H9 (cell line): ENCODE data around the gene LRRC8A. TPM values are rescaled to one million over a fixed set of nuclear protein-coding genes. Genes with fewer than 3 reads are reported as not detected.

ENCODE experiments used
- DNase-seq: peaks from one replicate; pipeline ENCODE4 v3.0.0-alpha.2; 2017
- H2AFZ ChIP-seq: one replicate; pipeline ENCODE4 v1.6.1; 2013; ENCODE audit warnings: mild to moderate bottlenecking, low read length, control low read depth, moderate library complexity
- H2AK5ac ChIP-seq: 2 replicates; pipeline ENCODE4 v1.6.1; 2013; ENCODE audit warnings: low read length, control low read depth, mixed read lengths; ENCODE audit not compliant: insufficient read length
- H2BK120ac ChIP-seq: one replicate; pipeline ENCODE4 v1.6.1; 2013; ENCODE audit warnings: low read depth, mild to moderate bottlenecking, low read length, control low read depth, inconsistent platforms; ENCODE audit not compliant: poor library complexity, severe bottlenecking
- H2BK12ac ChIP-seq: 2 replicates; pipeline ENCODE4 v1.6.1; 2013; ENCODE audit warnings: low read length, control low read depth, mixed read lengths, low read depth; ENCODE audit not compliant: insufficient read length
- H2BK15ac ChIP-seq: 2 replicates; pipeline ENCODE4 v1.6.1; 2013; ENCODE audit warnings: low read depth, low read length, control low read depth
- H2BK20ac ChIP-seq: one replicate; pipeline ENCODE4 v1.6.1; 2013; ENCODE audit warnings: low read depth, mild to moderate bottlenecking, low read length, control low read depth, inconsistent platforms; ENCODE audit not compliant: poor library complexity, severe bottlenecking
- H2BK5ac ChIP-seq: 2 replicates; pipeline ENCODE4 v1.6.1; 2013; ENCODE audit warnings: low read length, control low read depth, mixed read lengths; ENCODE audit not compliant: insufficient read length
- H3K14ac ChIP-seq: 2 replicates; pipeline ENCODE4 v1.6.1; 2013; ENCODE audit warnings: low read length, control low read depth; ENCODE audit not compliant: insufficient read depth
- H3K18ac ChIP-seq: 2 replicates; pipeline ENCODE4 v1.6.1; 2013; ENCODE audit warnings: low read depth, mild to moderate bottlenecking, mixed read lengths, low read length, control low read depth; ENCODE audit not compliant: insufficient read length
- H3K23ac ChIP-seq: 2 replicates; pipeline ENCODE4 v1.6.1; 2013; ENCODE audit warnings: low read length, control low read depth, mixed read lengths, low read depth; ENCODE audit not compliant: insufficient read length
- H3K23me2 ChIP-seq: 2 replicates; pipeline ENCODE4 v1.6.1; 2013; ENCODE audit warnings: low read depth, mild to moderate bottlenecking, mixed read lengths, low read length, control low read depth; ENCODE audit not compliant: insufficient read length, poor library complexity, severe bottlenecking
- H3K27ac ChIP-seq: 2 replicates; pipeline ENCODE4 v1.5.1; 2013; ENCODE audit warnings: low read length, control low read depth, mixed read lengths, low read depth; ENCODE audit not compliant: insufficient read length
- H3K27me3 ChIP-seq: 2 replicates; pipeline ENCODE4 v1.6.1; 2013; ENCODE audit warnings: low read length, control low read depth, inconsistent platforms; ENCODE audit not compliant: insufficient read depth
- H3K4ac ChIP-seq: 2 replicates; pipeline ENCODE4 v1.6.1; 2013; ENCODE audit warnings: low read depth, mild to moderate bottlenecking, control low read depth, inconsistent platforms, low read length, moderate library complexity
- H3K4me1 ChIP-seq: 2 replicates; pipeline ENCODE4 v1.6.1; 2013; ENCODE audit warnings: low read length, control low read depth, inconsistent platforms; ENCODE audit not compliant: insufficient read depth
- H3K4me2 ChIP-seq: 2 replicates; pipeline ENCODE4 v1.6.1; 2013; ENCODE audit warnings: low read length, control low read depth, mixed read lengths; ENCODE audit not compliant: insufficient read length, insufficient read depth
- H3K56ac ChIP-seq: 2 replicates; pipeline ENCODE4 v1.6.1; 2013; ENCODE audit warnings: low read depth, mild to moderate bottlenecking, mixed read lengths, low read length, control low read depth; ENCODE audit not compliant: insufficient read length
- H3K79me1 ChIP-seq: 2 replicates; pipeline ENCODE4 v1.6.1; 2013; ENCODE audit warnings: low read depth, mild to moderate bottlenecking, moderate library complexity, low read length, control low read depth, inconsistent platforms; ENCODE audit not compliant: insufficient read depth, poor library complexity, severe bottlenecking
- H3K79me2 ChIP-seq: 2 replicates; pipeline ENCODE4 v1.6.1; 2013; ENCODE audit warnings: low read length, control low read depth, inconsistent platforms; ENCODE audit not compliant: insufficient read depth
- H3K9ac ChIP-seq: 2 replicates; pipeline ENCODE4 v1.6.1; 2013; ENCODE audit warnings: low read length, control low read depth, mixed read lengths; ENCODE audit not compliant: insufficient read length; ENCODE audit errors: extremely low read depth
- H3K9me3 ChIP-seq: one replicate; pipeline ENCODE4 v1.6.1; 2013; ENCODE audit warnings: low read depth, low read length, inconsistent platforms; ENCODE audit not compliant: control insufficient read depth
- H3T11ph ChIP-seq: one replicate; pipeline ENCODE4 v1.6.1; 2013; ENCODE audit warnings: mild to moderate bottlenecking, low read length, control low read depth, inconsistent platforms
- H4K20me1 ChIP-seq: one replicate; pipeline ENCODE4 v1.6.1; 2013; ENCODE audit not compliant: control insufficient read depth, insufficient read length, insufficient read depth
- H4K5ac ChIP-seq: 2 replicates; pipeline ENCODE4 v1.6.1; 2013; ENCODE audit warnings: low read depth, mild to moderate bottlenecking, mixed read lengths, low read length, control low read depth; ENCODE audit not compliant: insufficient read length
- H4K8ac ChIP-seq: replicated peaks from 2 replicates; pipeline ENCODE4 v1.6.1; 2013; ENCODE audit warnings: low read length, control low read depth, mixed read lengths, low read depth; ENCODE audit not compliant: insufficient read length
- H4K91ac ChIP-seq: 2 replicates; pipeline ENCODE4 v1.6.1; 2013; ENCODE audit warnings: low read depth, mild to moderate bottlenecking, moderate library complexity, mixed read lengths, low read length, control low read depth; ENCODE audit not compliant: insufficient read length
- H3K27ac Mint-ChIP-seq, 3 experiments: 2 replicates in 2 of 3; 3 replicates in 1 of 3; pipeline ENCODE4 v1.8.0; 2020 to 2021; ENCODE audit warnings: mixed read lengths in 3 of 3, mild to moderate bottlenecking in 1 of 3, moderate library complexity in 1 of 3
- H3K27me3 Mint-ChIP-seq: 2 replicates; pipeline ENCODE4 v1.8.0; 2021; ENCODE audit warnings: low read depth, mild to moderate bottlenecking, moderate library complexity, mixed read lengths
- H3K36me3 Mint-ChIP-seq, 3 experiments: 2 replicates in 2 of 3; 3 replicates in 1 of 3; pipeline ENCODE4 v1.8.0; 2020 to 2021; ENCODE audit warnings: low read depth in 3 of 3, mixed read lengths in 3 of 3; ENCODE audit not compliant: insufficient read depth in 1 of 3
- H3K4me1 Mint-ChIP-seq, 2 experiments: 2 replicates each; pipeline ENCODE4 v1.8.0; 2020; ENCODE audit warnings: mixed read lengths in 2 of 2
- H3K4me3 Mint-ChIP-seq, 2 experiments: 2 replicates in 1 of 2; 3 replicates in 1 of 2; pipeline ENCODE4 v1.8.0; 2020 to 2021; ENCODE audit warnings: mild to moderate bottlenecking in 2 of 2, mixed read lengths in 2 of 2, moderate library complexity in 1 of 2
- H3K9me3 Mint-ChIP-seq, 2 experiments: 2 replicates in 1 of 2; 3 replicates in 1 of 2; pipeline ENCODE4 v1.8.0; 2020; ENCODE audit warnings: mild to moderate bottlenecking in 2 of 2, mixed read lengths in 2 of 2, moderate library complexity in 1 of 2
- CTCF ChIP-seq: fragments of 200-600 bp; sonication (generic); conservative IDR thresholded peaks from 3 replicates; pipeline ENCODE4 v1.8.0; 2021; ENCODE audit warnings: antibody characterized with exemption, mild to moderate bottlenecking
- WGBS: extraction: QIAGEN DNeasy Blood & Tissue Kit; methylation state at CpG from one replicate; pipeline ENCODE4 v1.1.7; 2013; ENCODE audit warnings: missing lambda C conversion rate, low lambda C conversion rate, mixed read lengths; ENCODE audit not compliant: insufficient read length; ENCODE audit errors: extremely low coverage; 5-methylcytosine and 5-hydroxymethylcytosine counted together
- total RNA-seq: library from RNA; stranded (reverse); gene quantifications from 2 replicates; pipeline ENCODE4 v1.2.1, GENCODE V29; 2021

The LRRC8A gene
- total RNA-seq, 1 experiment from 2014 or later: 76.0 TPM

DNA sequence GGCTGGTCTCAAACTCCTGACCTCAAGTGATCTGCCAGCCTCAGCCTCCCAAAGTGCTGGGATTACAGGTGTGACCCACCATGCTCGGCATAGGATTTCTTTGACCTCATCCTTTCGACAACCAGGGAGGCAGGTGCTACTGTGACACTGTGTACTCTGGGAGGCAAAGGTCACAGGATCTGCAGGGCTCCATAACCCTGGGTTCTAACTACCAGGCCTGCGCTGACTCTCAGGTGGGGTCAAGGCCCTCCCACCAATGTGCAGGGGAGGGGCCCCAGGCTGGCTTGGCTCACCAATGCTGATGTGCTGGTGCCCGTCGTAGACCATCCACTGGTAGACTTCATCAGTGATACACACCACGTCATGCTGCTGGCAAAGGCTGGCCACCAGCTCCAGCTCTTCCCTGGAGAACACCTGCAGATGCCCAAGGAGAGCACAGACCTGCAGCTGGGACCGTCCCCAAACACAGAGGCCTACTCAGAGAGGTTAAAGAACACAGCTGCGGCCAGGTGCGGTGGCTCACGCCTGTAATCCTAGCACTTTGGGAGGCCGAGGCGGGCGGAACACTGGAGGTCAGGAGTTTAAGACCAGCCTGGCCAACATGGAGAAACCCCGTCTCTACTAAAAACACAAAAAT is 45.3 kb upstream of the LRRC8A start:
- no peaks in the 10 kb centered on the region; a peak in 1 of 5 replicates for H3K9me3 Mint-ChIP-seq
- H4K5ac ChIP-seq: no peak overlapping the region
- no peak overlapping the region for H3K4ac ChIP-seq
- no peak overlapping the region for H4K91ac ChIP-seq
- no peaks in the 10 kb centered on the region for H3K27me3 ChIP-seq
- H2BK120ac ChIP-seq: no peak overlapping the region
- no peak overlapping the region for H3K56ac ChIP-seq
- H2BK15ac ChIP-seq: no peak overlapping the region
- no peak overlapping the region for H4K8ac ChIP-seq
- no peak overlapping the region for H2BK20ac ChIP-seq
- H3K9ac ChIP-seq: no peak overlapping the region
- no peak overlapping the region for H3T11ph ChIP-seq
- no peak overlapping the region for H3K4me3 Mint-ChIP-seq
- no peak overlapping the region for H2BK12ac ChIP-seq
- no peaks in the 10 kb centered on the region for H3K79me2 ChIP-seq
- H3K36me3 Mint-ChIP-seq: peaks cover 18 to 30% (median 24%) of the 10 kb centered on the region in 3 experiments; a peak in 6 of 7 replicates
- no peak overlapping the region for H3K27ac Mint-ChIP-seq
- H3K14ac ChIP-seq: no peak overlapping the region
- no peak overlapping the region for H3K18ac ChIP-seq
- no peak for DNase-seq
- H2BK5ac ChIP-seq: no peak overlapping the region
- no peaks in the 10 kb centered on the region for H3K23me2 ChIP-seq
- no peaks in the 10 kb centered on the region for H3K79me1 ChIP-seq
- TF ChIP-seq CTCF: no peak
- H3K4me1 Mint-ChIP-seq: no peaks in the 10 kb centered on the region
- H3K4me1 ChIP-seq: no peaks in the 10 kb centered on the region
- H3K27me3 Mint-ChIP-seq: no peaks in the 10 kb centered on the region
- H4K20me1 ChIP-seq: no peaks in the 10 kb centered on the region
- H2AFZ ChIP-seq: no peak overlapping the region
- no peak overlapping the region for H2AK5ac ChIP-seq
- WGBS: no CpG with 5 or more reads among the region's 14 CpGs
- no peaks in the 10 kb centered on the region for H3K9me3 ChIP-seq
- no peak overlapping the region for H3K27ac ChIP-seq
- no peak overlapping the region for H3K4me2 ChIP-seq
- no peak overlapping the region for H3K23ac ChIP-seq
